Renal pelvis (tissue), 4 donors: Measurements from ENCODE around the gene DPM3. TPM values are rescaled to one million over a fixed set of nuclear protein-coding genes. Genes with fewer than 3 reads are reported as not detected.
"Not testable (repeated sequence)": the region's sequence is repeated elsewhere in the genome, so short reads cannot be mapped to it uniquely, and the experiment has no call there.

ENCODE experiments used
- DNase-seq: peaks from one replicate; pipeline ENCODE4 v3.0.0-alpha.2; 2013
- polyA plus RNA-seq, 3 donors: library from polyadenylated mRNA; unstranded; fragments of 120-200 nt; gene quantifications; one replicate each; pipeline ENCODE4 v1.2.1, GENCODE V29; 2013; ENCODE audit not compliant: insufficient read length in 3 of 3

Gene DPM3
- polyA plus RNA-seq, 3 donors = 38.6 to 55.8 (median 50.3) TPM

- no peak for DNase-seq
These were observed 9.9 kb downstream of the DPM3 start for GRCh38 chr1:155130272-155131006.

DNA sequence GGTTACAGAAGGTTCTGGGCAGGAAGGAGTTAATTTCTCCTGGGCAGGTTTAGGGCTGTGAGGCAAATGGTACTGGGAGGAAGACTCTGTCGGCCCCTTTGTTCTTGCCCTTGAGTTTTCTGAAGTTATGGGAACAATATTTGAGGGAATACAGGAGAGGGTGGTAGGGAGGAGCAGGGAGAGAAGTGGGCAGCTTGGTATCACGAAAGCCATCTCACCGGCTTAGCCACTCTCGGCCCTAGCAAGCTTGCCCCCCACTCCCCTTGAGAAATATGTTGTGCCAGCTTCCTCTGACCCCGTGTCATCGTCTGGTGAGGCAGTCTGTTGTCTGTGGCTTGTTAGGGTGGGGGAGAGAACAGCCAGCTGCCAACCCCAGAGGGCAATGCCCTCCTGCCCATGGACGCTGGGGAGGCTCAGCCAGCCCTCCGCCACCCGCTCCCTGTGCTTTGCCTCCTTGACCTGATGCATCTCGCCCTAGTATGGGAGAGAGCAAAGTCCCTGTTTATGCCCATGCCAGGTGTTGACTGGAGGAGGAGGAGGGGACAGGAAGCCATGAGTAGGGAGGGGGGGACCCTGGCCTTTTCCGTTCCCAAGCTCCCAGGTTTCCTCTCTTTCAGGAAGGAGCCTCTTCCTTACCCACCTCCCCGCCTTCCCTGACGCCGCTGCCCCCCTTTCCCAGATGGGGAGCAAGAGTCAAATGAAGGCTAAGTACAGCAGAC, 11.4 kb downstream of the DPM3 start:
- DNase-seq = no peak

- no peak for DNase-seq
These were observed 12.2 kb downstream of the DPM3 start for GRCh38 chr1:155127967-155128754.

- peak; percentile 79 for DNase-seq
These were observed 13.0 kb downstream of the DPM3 start, which contains the start of gene EFNA1 for GRCh38 chr1:155127105-155127966. Gene EFNA1, plus strand, starts transcription at chr1:155127876. Its CDS starts 102 bp downstream, at chr1:155127978.

- DNase-seq = no peak
These were observed 13.7 kb downstream of the DPM3 start for GRCh38 chr1:155126556-155127104.

- no peak for DNase-seq
These were observed 14.3 kb downstream of the DPM3 start for GRCh38 chr1:155125946-155126555.

- DNase-seq = no peak
These were observed 14.8 kb downstream of the DPM3 start for GRCh38 chr1:155125511-155125945.

GRCh38 chr1:155124503-155125463, 15.5 kb downstream of the DPM3 start:
- DNase-seq = no peak

- DNase-seq = no peak
These were observed 16.5 kb downstream of the DPM3 start for GRCh38 chr1:155123801-155124200.

- DNase-seq = no peak
These were observed 18.0 kb downstream of the DPM3 start for GRCh38 chr1:155122308-155122707.

DNA sequence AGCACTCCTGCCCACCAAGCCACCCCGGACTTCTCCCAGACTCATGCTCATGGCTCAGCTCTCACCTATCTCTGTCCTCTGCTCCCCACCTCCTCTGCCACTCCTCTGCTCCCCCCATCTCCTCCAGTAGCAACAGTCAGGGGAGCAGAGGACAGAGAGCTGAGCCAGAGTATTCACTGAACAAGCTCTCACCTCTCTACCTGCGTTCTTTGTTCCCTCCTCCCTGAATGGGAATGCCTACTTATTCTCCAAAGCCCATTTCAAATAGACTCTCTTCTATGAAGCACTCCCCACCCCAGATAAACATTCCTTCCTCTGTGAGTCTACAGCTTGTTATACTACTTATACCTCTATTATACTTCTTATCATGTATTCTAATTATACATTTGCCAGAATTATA, 19.1 kb downstream of the DPM3 start:
- no peak for DNase-seq

GRCh38 chr1:155120253-155120652, 20.1 kb downstream of the DPM3 start:
- no peak for DNase-seq

DNA sequence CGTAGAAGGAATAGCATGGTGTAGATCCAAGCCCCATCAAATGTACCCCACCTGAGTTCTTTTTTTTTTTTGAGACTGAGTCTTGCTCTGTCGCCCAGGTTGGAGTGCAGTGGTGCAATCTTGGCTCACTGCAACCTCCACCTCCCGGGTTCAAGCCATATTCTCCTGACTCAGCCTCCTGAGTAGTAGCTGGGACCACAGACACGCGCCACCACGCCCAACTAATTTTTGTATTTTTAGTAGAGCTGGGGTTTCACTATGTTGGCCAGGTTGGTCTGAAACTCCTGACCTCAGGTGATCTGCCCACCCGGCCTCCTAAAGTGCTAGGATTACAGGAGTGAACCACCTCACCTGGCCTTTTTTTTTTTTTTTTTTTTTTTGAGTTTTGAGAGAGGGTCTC, 22.2 kb downstream of the DPM3 start:
- not testable (repeated sequence) for DNase-seq

DNA sequence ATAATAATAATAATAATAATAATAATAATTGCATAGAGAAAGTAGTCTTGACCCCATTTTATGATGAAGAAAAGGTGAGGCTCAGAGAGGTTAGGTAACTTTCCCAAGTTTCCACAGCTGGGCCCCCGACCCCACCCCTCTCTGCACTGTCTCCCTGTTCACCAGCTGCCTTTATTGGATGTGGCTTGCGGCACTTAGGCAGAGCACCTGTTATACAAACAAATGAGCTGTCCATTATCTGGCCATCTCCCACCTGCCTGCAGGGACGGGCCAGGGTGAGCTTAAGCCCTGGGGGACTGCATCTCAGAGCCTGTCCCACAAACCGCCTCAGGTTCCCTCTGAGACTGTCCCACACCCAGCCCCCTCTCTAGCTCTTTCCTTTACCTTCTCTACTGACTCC, 22.7 kb downstream of the DPM3 start:
- DNase-seq = no peak

- DNase-seq = no peak
These were observed 24.1 kb downstream of the DPM3 start for GRCh38 chr1:155116113-155116764.

- DNase-seq = no peak
These were observed 26.8 kb downstream of the DPM3 start for GRCh38 chr1:155113450-155113980.

DNA sequence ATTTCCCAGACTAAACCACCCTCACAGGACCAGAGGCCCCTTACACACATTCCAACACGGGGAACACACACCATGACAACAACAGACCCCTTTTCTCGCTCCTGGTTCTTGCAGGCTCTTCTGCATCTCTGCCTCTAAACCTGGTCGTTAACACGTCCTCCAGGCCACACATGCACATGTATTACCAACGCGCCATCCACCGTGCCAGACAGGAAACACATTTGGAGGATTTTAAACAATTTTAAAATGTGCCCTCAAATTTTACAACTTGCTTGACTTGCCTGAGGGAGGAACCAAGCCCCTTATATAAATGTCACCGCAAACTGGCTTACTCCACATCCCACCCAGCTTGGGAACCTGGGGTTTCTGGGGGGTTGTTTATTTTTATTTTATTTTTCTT, 29.5 kb downstream of the DPM3 start:
- no peak for DNase-seq

GRCh38 chr1:155110381-155110780, 29.9 kb downstream of the DPM3 start:
- DNase-seq = no peak

DNA sequence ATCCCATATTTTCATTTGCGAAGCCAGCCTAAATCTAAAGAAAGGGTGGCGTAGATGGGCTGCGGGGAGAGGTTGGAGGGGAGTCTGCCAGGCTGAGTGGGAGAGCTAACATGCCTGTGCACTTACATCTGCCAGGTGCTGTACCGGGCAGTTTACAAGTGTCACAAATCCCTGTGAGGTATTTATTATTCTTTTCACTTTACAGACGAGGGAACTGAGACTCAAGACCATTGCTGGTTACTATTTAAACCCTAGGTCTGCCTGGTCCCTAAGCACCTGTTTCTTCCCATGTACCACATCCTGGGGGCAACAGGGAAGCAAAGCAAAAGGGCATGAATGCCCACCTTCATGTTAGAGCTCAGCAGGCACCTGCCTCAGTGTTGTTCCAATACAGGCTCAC, 32.0 kb downstream of the DPM3 start:
- no peak for DNase-seq
